H1 (cell line): ENCODE measurements around the gene RAB11FIP5. TPM values are rescaled to one million over a fixed set of nuclear protein-coding genes. Genes with fewer than 3 reads are reported as not detected.

Source experiments
- ASH2L ChIP-seq: fragments of 200-600, 300-600 bp; sonication (generic); IDR thresholded peaks from one replicate; pipeline ENCODE4 v1.7.1; 2017; ENCODE audit warnings: low read length
- ATF2 ChIP-seq: IDR thresholded peaks from 2 replicates; pipeline ENCODE4 v1.6.1; 2012; ENCODE audit warnings: low read length, inconsistent platforms
- BCL11A ChIP-seq, 2 experiments: IDR thresholded peaks; one replicate each; pipeline ENCODE4 v1.6.1; 2011; ENCODE audit warnings: low read depth in 2 of 2, low read length in 2 of 2, mild to moderate bottlenecking in 2 of 2
- CBX5 ChIP-seq: fragments of 300-800, 300-1000 bp; sonication (generic); IDR thresholded peaks from 2 replicates; pipeline ENCODE4 v1.7.1; 2016; ENCODE audit warnings: antibody characterized with exemption, low read length, low read depth
- CEBPB ChIP-seq: IDR thresholded peaks from 2 replicates; pipeline ENCODE4 v1.6.1; 2012; ENCODE audit warnings: low read depth, low read length
- CHD2 ChIP-seq: IDR thresholded peaks from 2 replicates; pipeline ENCODE4 v1.6.1; 2012; ENCODE audit warnings: low read length, improper control_type of control experiment
- CTBP2 ChIP-seq: IDR thresholded peaks from 2 replicates; pipeline ENCODE4 v1.7.0; 2011; ENCODE audit warnings: borderline replicate concordance, mild to moderate bottlenecking, moderate library complexity, mixed read lengths, low read length; ENCODE audit not compliant: insufficient read depth, insufficient read length
- GABPA ChIP-seq: IDR thresholded peaks from 2 replicates; pipeline ENCODE4 v1.6.1; 2011; ENCODE audit warnings: mild to moderate bottlenecking, low read length, moderate library complexity, borderline replicate concordance; ENCODE audit not compliant: insufficient read depth
- HDAC2 ChIP-seq, 2 experiments: fragments of 300-600 bp in 1 of 2; sonication (generic) in 1 of 2; IDR thresholded peaks; 2 replicates each; pipeline ENCODE4 v1.6.1; 2011 to 2012; ENCODE audit warnings: low read depth in 2 of 2, low read length in 2 of 2, mild to moderate bottlenecking in 2 of 2, moderate library complexity in 2 of 2, borderline replicate concordance in 1 of 2, inconsistent platforms in 1 of 2
- KDM1A ChIP-seq: fragments of 200-600, 300-600 bp; sonication (generic); IDR thresholded peaks from 2 replicates; pipeline ENCODE4 v1.7.1; 2016; ENCODE audit warnings: mild to moderate bottlenecking, low read length, borderline replicate concordance
- NRF1 ChIP-seq: IDR thresholded peaks from 2 replicates; pipeline ENCODE4 v1.6.1; 2011; ENCODE audit warnings: mild to moderate bottlenecking, low read depth, low read length, improper control_type of control experiment
- PHF8 ChIP-seq: fragments of 200-600 bp; sonication (generic); conservative IDR thresholded peaks from 2 replicates; pipeline ENCODE4 v1.7.1; 2012; ENCODE audit warnings: low read depth, mild to moderate bottlenecking, inconsistent platforms, low read length, moderate library complexity
- POLR2A ChIP-seq, 2 experiments: IDR thresholded peaks; 1 replicate in 1 of 2; 2 replicates in 1 of 2; pipeline ENCODE4 v1.6.1; 2011; ENCODE audit warnings: low read depth in 2 of 2, low read length in 2 of 2, mild to moderate bottlenecking in 2 of 2; ENCODE audit errors: control extremely low read depth in 1 of 2
- RAD21 ChIP-seq, 2 experiments: IDR thresholded peaks in 1 of 2; conservative IDR thresholded peaks in 1 of 2; 2 replicates each; pipeline ENCODE4 v1.6.1; 2011; ENCODE audit warnings: low read depth in 2 of 2, low read length in 2 of 2, improper control_type of control experiment in 1 of 2, inconsistent platforms in 1 of 2, mild to moderate bottlenecking in 1 of 2, moderate library complexity in 1 of 2
- RBBP5 ChIP-seq: IDR thresholded peaks from 2 replicates; pipeline ENCODE4 v1.7.1; 2012; ENCODE audit warnings: low read depth, mild to moderate bottlenecking, inconsistent platforms, low read length, moderate library complexity, borderline replicate concordance
- RNF2 ChIP-seq: fragments of 200-900, 300-1000 bp; sonication (generic); IDR thresholded peaks from 2 replicates; pipeline ENCODE4 v1.7.1; 2016; ENCODE audit warnings: borderline replicate concordance, low read depth, mild to moderate bottlenecking, antibody characterized with exemption, low read length; ENCODE audit not compliant: poor library complexity, severe bottlenecking; ENCODE audit errors: missing control alignments
- SIX5 ChIP-seq: IDR thresholded peaks from 2 replicates; pipeline ENCODE4 v1.6.1; 2011; ENCODE audit warnings: mild to moderate bottlenecking, low read depth, low read length
- TAF1 ChIP-seq: IDR thresholded peaks from 2 replicates; pipeline ENCODE4 v1.6.1; 2011; ENCODE audit warnings: mild to moderate bottlenecking, low read depth, low read length
- TAF7 ChIP-seq: optimal IDR thresholded peaks from 2 replicates; pipeline ENCODE3; 2011; ENCODE audit warnings: low read depth, mild to moderate bottlenecking, inconsistent platforms, low read length, moderate library complexity, borderline replicate concordance
- polyA plus RNA-seq, 7 experiments: library from polyadenylated mRNA; depleted of rRNA in 3 of 7; stranded (reverse) in 5 of 7; unstranded in 2 of 7; fragments of >200 nt in 5 of 7; fragments of 200-250 nt in 2 of 7; gene quantifications; 1 replicate in 5 of 7; 2 replicates in 1 of 7; 4 replicates in 1 of 7; pipeline versions ENCODE4 v1.2.1 to v1.2.3, GENCODE V29; 2011 to 2013; ENCODE audit warnings: missing spikeins in 2 of 7, mixed read lengths in 2 of 7
- total RNA-seq: library from RNA; stranded (reverse); fragmentation: NEBNext Ultra II Directional; extraction: Animal tissue kit (Norgen Biotek cat#: 25700); gene quantifications from 2 replicates; pipeline ENCODE4 v1.2.1, GENCODE V29; 2021

RAB11FIP5 gene
- total and polyA plus RNA-seq, 2 of the 8 experiments (the other 6 are each of a cell fraction or from before 2014, with no cell fraction given) = 6.3 to 17.0 TPM

- TF ChIP-seq CBX5 (no peak), POLR2A (IDR thresholded peaks at IDR 0.05; ENCODE audit: control extremely low read depth in 1 of 2, low read depth in 2 of 2, low read length in 2 of 2) (no peak), NRF1 (no peak), KDM1A (no peak), HDAC2 (IDR thresholded peaks at IDR 0.05; ENCODE audit: borderline replicate concordance in 1 of 2, low read depth in 2 of 2, low read length in 2 of 2) (0 out of 4 replicates have a peak, but pooled peaks of 1 of the 2 experiments have one; percentile 21), TAF1 (0 out of 2 replicates have a peak, but pooled peaks have one; percentile 12), RNF2 (peak; percentile 54), TAF7 (no peak), RBBP5 (peak; percentile 86; the same call in 1 of the 2 replicates), SIX5 (no peak), GABPA (0 out of 2 replicates have a peak, but pooled peaks have one; percentile 8), RAD21 (IDR thresholded peaks at IDR 0.05 in 1 of 2, conservative IDR thresholded peaks at IDR 0.05 in 1 of 2; ENCODE audit: low read depth in 2 of 2, low read length in 2 of 2) (no peak), PHF8 (no peak; the same call in 1 of the 2 replicates), CEBPB (no peak), BCL11A (IDR thresholded peaks at IDR 0.05; ENCODE audit: low read depth in 2 of 2, low read length in 2 of 2) (no peak), ATF2 (no peak), CTBP2 (peak; percentile 52), ASH2L (peak; percentile 89), CHD2 (no peak)
These were observed 479 bp downstream of the RAB11FIP5 start (continued) for GRCh38 chr2:73112026-73112912.
